GM12891 (cell line): ENCODE data around the gene ZNF284.
A peak's percentile ranks its signal among the peaks of the same experiment; 100 is the strongest.

ENCODE experiments used
- POLR2A ChIP-seq: IDR thresholded peaks from 2 replicates; pipeline ENCODE4 v1.6.1; 2011; ENCODE audit warnings: low read depth, low read length, control low read depth
- POLR2AphosphoS5 ChIP-seq: IDR thresholded peaks from 2 replicates; pipeline ENCODE4 v1.6.1; 2011; ENCODE audit warnings: low read depth, low read length, control low read depth
- POU2F2 ChIP-seq: IDR thresholded peaks from 2 replicates; pipeline ENCODE4 v1.6.1; 2011; ENCODE audit warnings: low read depth, mild to moderate bottlenecking, control low read depth, low read length, moderate library complexity
- SPI1 ChIP-seq: IDR thresholded peaks from 2 replicates; pipeline ENCODE4 v1.6.1; 2011; ENCODE audit warnings: low read depth, low read length, control low read depth
- TAF1 ChIP-seq: IDR thresholded peaks from 2 replicates; pipeline ENCODE4 v1.6.1; 2011; ENCODE audit warnings: low read depth, low read length, control low read depth

DNA sequence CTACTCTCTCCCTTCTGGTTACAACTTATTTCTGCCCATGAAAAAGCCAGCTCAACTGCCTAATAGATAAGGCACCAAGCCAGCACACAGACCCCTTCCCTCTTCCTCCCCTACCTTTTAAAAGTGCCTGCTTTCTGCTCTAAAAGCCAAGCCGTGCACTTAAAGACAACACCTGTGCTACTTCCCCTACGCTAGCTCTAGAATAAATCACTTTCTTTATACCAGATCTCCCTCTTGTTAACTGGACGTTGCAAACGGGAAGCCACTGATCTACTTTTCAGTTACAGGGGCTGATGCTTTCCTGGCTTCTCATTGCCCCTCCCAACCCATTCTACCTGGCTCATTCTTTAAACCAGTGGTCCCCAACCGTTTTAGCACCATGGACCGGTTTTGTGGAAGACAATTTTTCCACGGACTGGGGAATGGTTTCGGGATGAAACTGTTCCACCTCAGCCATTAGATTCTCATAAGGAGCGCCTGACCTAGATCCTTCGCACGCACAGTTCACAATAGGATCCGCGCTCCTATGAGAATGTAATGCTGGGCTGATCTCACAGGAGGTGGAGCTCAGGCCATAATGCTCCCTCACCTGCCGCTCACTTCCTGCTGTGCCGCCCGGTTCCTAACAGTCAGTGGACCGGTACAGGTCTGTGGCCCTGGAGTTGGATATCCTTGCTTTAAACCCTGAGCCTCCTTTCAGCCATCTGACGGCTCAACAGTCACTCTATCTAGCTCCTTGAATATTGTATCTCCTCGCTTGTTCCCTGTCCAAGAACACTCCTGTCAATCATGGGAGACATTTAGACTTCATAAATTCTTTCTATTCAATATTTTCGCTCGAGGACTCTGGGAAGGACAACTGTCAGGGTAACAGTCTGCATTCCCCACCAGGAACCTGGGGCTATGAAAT is 21.0 kb upstream of the ZNF284 start:
- TF ChIP-seq POLR2A (peak; percentile 51; the same call in 1 of the 2 replicates), SPI1 (no peak), TAF1 (no peak), POLR2AphosphoS5 (no peak), POU2F2 (no peak)
